ENCODE measurements around the gene MPZL2.

The MPZL2 gene

DNA sequence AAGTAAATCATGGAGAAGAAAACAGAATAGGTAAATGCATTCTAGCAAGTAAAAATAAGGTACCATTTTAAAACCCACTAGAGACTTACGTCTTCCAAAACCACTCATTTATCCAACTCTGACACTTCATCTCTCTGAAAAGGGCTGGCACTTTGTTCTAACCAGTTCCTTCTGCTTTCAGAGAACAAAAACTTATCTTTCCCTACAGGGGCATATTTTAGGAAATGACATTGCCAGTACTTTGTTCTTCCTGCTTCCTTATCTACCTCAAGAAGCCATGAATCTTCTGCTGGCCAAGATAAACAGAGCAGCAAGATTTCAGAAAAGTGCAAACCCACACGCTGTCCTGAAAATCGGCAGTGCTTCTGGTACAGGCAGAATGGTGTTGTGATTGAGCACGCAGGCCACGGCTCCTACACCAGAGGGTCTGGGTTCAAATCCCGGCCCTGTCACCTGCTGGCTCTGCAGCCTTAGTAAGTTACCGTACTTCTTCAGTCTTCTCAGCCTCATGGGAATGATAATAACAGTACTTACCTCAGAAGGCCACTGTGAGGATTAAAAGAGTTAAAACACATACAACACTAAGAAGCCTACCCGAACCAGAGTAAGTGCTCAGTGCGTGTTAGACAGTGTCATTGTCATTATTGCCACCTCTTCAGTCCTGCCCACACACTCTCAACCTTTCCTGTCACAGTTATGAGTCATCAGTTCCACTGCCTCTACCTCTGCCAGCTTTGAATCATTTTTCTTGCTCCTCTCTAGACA is 22.9 kb downstream of the MPZL2 start:
- Histone ChIP-seq H3K79me2 (ENCODE audit: insufficient read depth, low read length) (no peaks in the 10 kb centered on the region), H3K9ac (ENCODE audit: low read depth, low read length, poor library complexity, severe bottlenecking) (no peak overlapping the region), H3K9me2 (replicated peaks; ENCODE audit: low read depth, low read length) (no peaks in the 10 kb centered on the region)

DNA sequence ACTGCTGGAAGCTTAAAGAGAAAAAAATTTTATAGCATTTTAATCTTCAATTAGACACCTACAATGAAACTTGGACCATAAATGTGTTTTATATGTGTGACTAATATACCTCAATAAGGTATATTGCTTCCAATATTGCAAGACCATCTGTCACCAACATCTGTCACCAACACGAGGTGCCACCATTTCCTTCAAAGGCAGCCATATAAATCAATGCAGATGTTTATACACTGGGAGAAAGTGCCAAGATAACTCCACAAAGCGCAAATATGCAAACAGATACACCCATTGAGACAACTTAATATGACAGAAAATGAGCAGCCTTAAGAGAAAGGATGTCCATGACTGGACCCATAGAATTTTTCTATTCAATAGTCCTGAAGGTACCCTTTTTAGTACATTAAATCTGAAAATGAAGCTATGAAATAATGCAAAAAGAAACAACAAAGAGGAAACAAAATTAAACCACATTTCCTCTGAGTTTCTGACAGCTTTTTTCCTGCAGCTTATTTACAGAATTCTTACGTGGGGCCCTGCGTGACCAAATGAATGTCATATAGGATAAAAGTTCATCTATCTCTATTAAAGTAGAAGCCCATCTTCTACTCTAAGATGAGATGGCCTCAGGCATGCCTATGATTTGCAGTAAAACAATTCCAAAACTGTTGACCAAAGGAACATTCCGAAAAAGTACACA is 24.4 kb downstream of the MPZL2 start:
- no peaks in the 10 kb centered on the region for H3K79me2 ChIP-seq (ENCODE audit: insufficient read depth, low read length)
- no peaks in the 10 kb centered on the region for H3K27me3 ChIP-seq (ENCODE audit: insufficient read depth, low read length, poor library complexity, severe bottlenecking)
- H3K9me2 ChIP-seq (replicated peaks; ENCODE audit: low read depth, low read length): no peaks in the 10 kb centered on the region
- H2AFZ ChIP-seq (ENCODE audit: low read length): no peak overlapping the region
- no peak overlapping the region for H3K9ac ChIP-seq (ENCODE audit: low read depth, low read length, poor library complexity, severe bottlenecking)
- peak overlapping the region; percentile 54 for H3K4me2 ChIP-seq (ENCODE audit: low read depth, low read length, poor library complexity, severe bottlenecking)
- peaks cover 39% of the 10 kb centered on the region for H3K4me1 ChIP-seq (ENCODE audit: insufficient read depth, low read length, poor library complexity, severe bottlenecking)
- no peaks in the 10 kb centered on the region for H3K9me3 ChIP-seq (ENCODE audit: insufficient read depth, low read depth, low read length)
- no peaks in the 10 kb centered on the region for H4K20me1 ChIP-seq (ENCODE audit: insufficient read depth, low read length, poor library complexity, severe bottlenecking)
- no peaks in the 10 kb centered on the region for H3K36me3 ChIP-seq (ENCODE audit: insufficient read depth, low read length)
- no peak overlapping the region for H3K4me3 ChIP-seq (ENCODE audit: low read length, poor library complexity, severe bottlenecking)
- H3F3A ChIP-seq (ENCODE audit: low read depth): no peaks in the 10 kb centered on the region
- TF ChIP-seq, protein P1, sequence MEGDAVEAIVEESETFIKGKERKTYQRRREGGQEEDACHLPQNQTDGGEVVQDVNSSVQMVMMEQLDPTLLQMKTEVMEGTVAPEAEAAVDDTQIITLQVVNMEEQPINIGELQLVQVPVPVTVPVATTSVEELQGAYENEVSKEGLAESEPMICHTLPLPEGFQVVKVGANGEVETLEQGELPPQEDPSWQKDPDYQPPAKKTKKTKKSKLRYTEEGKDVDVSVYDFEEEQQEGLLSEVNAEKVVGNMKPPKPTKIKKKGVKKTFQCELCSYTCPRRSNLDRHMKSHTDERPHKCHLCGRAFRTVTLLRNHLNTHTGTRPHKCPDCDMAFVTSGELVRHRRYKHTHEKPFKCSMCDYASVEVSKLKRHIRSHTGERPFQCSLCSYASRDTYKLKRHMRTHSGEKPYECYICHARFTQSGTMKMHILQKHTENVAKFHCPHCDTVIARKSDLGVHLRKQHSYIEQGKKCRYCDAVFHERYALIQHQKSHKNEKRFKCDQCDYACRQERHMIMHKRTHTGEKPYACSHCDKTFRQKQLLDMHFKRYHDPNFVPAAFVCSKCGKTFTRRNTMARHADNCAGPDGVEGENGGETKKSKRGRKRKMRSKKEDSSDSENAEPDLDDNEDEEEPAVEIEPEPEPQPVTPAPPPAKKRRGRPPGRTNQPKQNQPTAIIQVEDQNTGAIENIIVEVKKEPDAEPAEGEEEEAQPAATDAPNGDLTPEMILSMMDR (conservative IDR thresholded peaks at IDR 0.05; ENCODE audit: low read length): no peak
- TF ChIP-seq EZH2phosphoT487 (IDR thresholded peaks at IDR 0.05; ENCODE audit: borderline replicate concordance): no peak

More for the DNA sequence above, 22.9 kb downstream of the MPZL2 start:
- Histone ChIP-seq H3K9me3 (ENCODE audit: insufficient read depth, low read depth, low read length) (no peaks in the 10 kb centered on the region), H3K36me3 (ENCODE audit: insufficient read depth, low read length) (no peaks in the 10 kb centered on the region), H4K20me1 (ENCODE audit: insufficient read depth, low read length, poor library complexity, severe bottlenecking) (no peaks in the 10 kb centered on the region), H3K4me1 (ENCODE audit: insufficient read depth, low read length, poor library complexity, severe bottlenecking) (peaks cover 39% of the 10 kb centered on the region), H3K27me3 (ENCODE audit: insufficient read depth, low read length, poor library complexity, severe bottlenecking) (peaks cover 8% of the 10 kb centered on the region), H3F3A (ENCODE audit: low read depth) (no peaks in the 10 kb centered on the region), H3K4me3 (ENCODE audit: low read length, poor library complexity, severe bottlenecking) (peak overlapping the region; percentile 32), H3K4me2 (ENCODE audit: low read depth, low read length, poor library complexity, severe bottlenecking) (peak overlapping the region; percentile 48), H2AFZ (ENCODE audit: low read length) (0 out of 2 replicates have a peak overlapping the region, but pooled peaks have one; percentile 9)
- TF ChIP-seq, protein P1 (conservative IDR thresholded peaks at IDR 0.05; ENCODE audit: low read length): no peak
- no peak for TF ChIP-seq EZH2phosphoT487 (IDR thresholded peaks at IDR 0.05; ENCODE audit: borderline replicate concordance)

DNA sequence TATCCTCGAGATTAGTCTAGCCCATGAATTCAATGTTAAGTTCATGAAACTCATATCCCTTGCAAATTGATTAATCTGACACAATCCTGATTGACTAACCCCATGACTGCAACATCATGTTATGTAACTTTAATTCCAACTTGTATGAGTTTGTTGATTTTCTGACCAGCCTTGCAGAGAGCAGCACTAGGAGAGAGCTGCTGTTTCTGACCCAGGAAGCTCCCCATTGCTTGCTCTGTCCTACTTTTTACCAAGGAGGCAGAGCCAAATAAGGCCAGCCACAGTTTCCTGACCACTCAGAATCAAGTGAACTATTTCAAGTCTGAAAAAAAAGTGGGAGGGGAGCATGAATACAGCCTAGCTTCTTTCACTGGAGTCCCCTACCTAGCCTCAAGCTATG is 25.2 kb downstream of the MPZL2 start:
- Histone ChIP-seq H3K9ac (ENCODE audit: low read depth, low read length, poor library complexity, severe bottlenecking) (no peak overlapping the region), H3K4me2 (ENCODE audit: low read depth, low read length, poor library complexity, severe bottlenecking) (peak overlapping the region; percentile 54)

More for the DNA sequence above, 25.2 kb downstream of the MPZL2 start:
- no peak overlapping the region for H3K4me3 ChIP-seq (ENCODE audit: low read length, poor library complexity, severe bottlenecking)
- no peaks in the 10 kb centered on the region for H3K36me3 ChIP-seq (ENCODE audit: insufficient read depth, low read length)
- H4K20me1 ChIP-seq (ENCODE audit: insufficient read depth, low read length, poor library complexity, severe bottlenecking): no peaks in the 10 kb centered on the region
- no peaks in the 10 kb centered on the region for H3K9me2 ChIP-seq (replicated peaks; ENCODE audit: low read depth, low read length)
- peaks cover 39% of the 10 kb centered on the region for H3K4me1 ChIP-seq (ENCODE audit: insufficient read depth, low read length, poor library complexity, severe bottlenecking)
- no peaks in the 10 kb centered on the region for H3F3A ChIP-seq (ENCODE audit: low read depth)
- H3K79me2 ChIP-seq (ENCODE audit: insufficient read depth, low read length): no peaks in the 10 kb centered on the region
- TF ChIP-seq, protein P1 (conservative IDR thresholded peaks at IDR 0.05; ENCODE audit: low read length): no peak
- TF ChIP-seq EZH2phosphoT487 (IDR thresholded peaks at IDR 0.05; ENCODE audit: borderline replicate concordance): no peak
- H3K27me3 ChIP-seq (ENCODE audit: insufficient read depth, low read length, poor library complexity, severe bottlenecking): no peaks in the 10 kb centered on the region
- peak overlapping the region; percentile 30; the same call in 1 of the 2 replicates for H2AFZ ChIP-seq (ENCODE audit: low read length)
- no peaks in the 10 kb centered on the region for H3K9me3 ChIP-seq (ENCODE audit: insufficient read depth, low read depth, low read length)

Measured in Loucy (cell line).